K562 (cell line): ENCODE data around the gene SYNGR1. TPM values are rescaled to one million over a fixed set of nuclear protein-coding genes. Genes with fewer than 3 reads are reported as not detected.

ENCODE experiments used
- ATAC-seq: fragments of 200-7000 bp; cut with Tn5 transposase; 3 replicates; pipeline ENCODE4 v1.9.1; 2020; ENCODE audit warnings: moderate library complexity
- BruUV-seq: library from RNA; stranded (reverse); fragments of 400-500 nt; replicated peaks from 2 replicates; lab custom pipeline; 2021; lab: Mats Ljungman, UMichigan
- CTCF ChIA-PET: fragments of 300-600 bp; formaldehyde crosslinking; extraction: SDS; loops from one replicate; lab custom pipeline; 2021; ENCODE audit warnings: low intra/inter-chr PET ratio; lab: Yijun Ruan, JAX
- POLR2A ChIA-PET: fragments of 300-600, 350-650 bp; sonication (Branson Sonifier 250); formaldehyde crosslinking; extraction: SDS; loops from one replicate; lab custom pipeline; 2021; ENCODE audit warnings: antibody characterized with exemption, inconsistent platforms; lab: Yijun Ruan, JAX
- DNase-seq, 4 experiments: peaks; one replicate each; pipeline versions ENCODE4 v3.0.0 to v3.0.0-alpha.2; 2011 to 2018; ENCODE audit warnings: low spot score in 3 of 4, mixed read lengths in 3 of 4; ENCODE audit errors: extremely low read depth in 1 of 4
- FAIRE-seq: peaks from 2 replicates; lab custom pipeline; 2011; peaks lifted over from hg19 to GRCh38; lab: Jason Lieb, UNC
- H2AFZ ChIP-seq: 2 replicates; pipeline ENCODE4 v1.6.0; 2011; ENCODE audit warnings: low read depth, low read length, control low read depth, inconsistent platforms
- H3K27ac ChIP-seq: fragments of 200-600 bp; 3 replicates; pipeline ENCODE4 v1.8.0; 2011; ENCODE audit warnings: low read depth, mild to moderate bottlenecking, control low read depth, inconsistent platforms, low read length, moderate library complexity, mixed read lengths; ENCODE audit errors: extremely low read depth
- H3K27me3 ChIP-seq, 2 experiments: fragments of 300-600 bp in 1 of 2; 2 replicates in 1 of 2; 3 replicates in 1 of 2; pipeline versions ENCODE4 v1.6.0 to v1.8.0; 2011; ENCODE audit warnings: inconsistent platforms in 2 of 2, low read length in 2 of 2, mild to moderate bottlenecking in 1 of 2, mixed read lengths in 1 of 2, moderate library complexity in 1 of 2; ENCODE audit not compliant: control insufficient read depth in 2 of 2, insufficient read depth in 2 of 2
- H3K36me3 ChIP-seq: fragments of 300-600 bp; 3 replicates; pipeline ENCODE4 v1.8.0; 2011; ENCODE audit warnings: mild to moderate bottlenecking, low read length, inconsistent platforms; ENCODE audit not compliant: control insufficient read depth, insufficient read depth
- H3K4me1 ChIP-seq, 2 experiments: fragments of 200-600 bp in 1 of 2; replicated peaks in 1 of 2; 2 replicates in 1 of 2; 3 replicates in 1 of 2; pipeline versions ENCODE4 v1.5.1 to v1.8.0; 2011; ENCODE audit warnings: inconsistent platforms in 2 of 2, low read length in 2 of 2, mild to moderate bottlenecking in 1 of 2, mixed read lengths in 1 of 2, moderate library complexity in 1 of 2; ENCODE audit not compliant: control insufficient read depth in 2 of 2, insufficient read depth in 2 of 2
- H3K4me2 ChIP-seq: 2 replicates; pipeline ENCODE4 v1.6.1; 2011; ENCODE audit warnings: low read length, control low read depth, inconsistent platforms, mixed read lengths; ENCODE audit not compliant: insufficient read depth
- H3K4me3 ChIP-seq: fragments of 200-600 bp; sonication (generic), shearing (Covaris generic); 2 replicates; pipeline ENCODE4 v1.5.1; 2016; ENCODE audit warnings: control low read depth, inconsistent platforms
- H3K79me2 ChIP-seq: fragments of 200-600 bp; 3 replicates; pipeline ENCODE4 v1.8.0; 2011; ENCODE audit warnings: low read length, inconsistent platforms; ENCODE audit not compliant: control insufficient read depth, insufficient read depth
- H3K9ac ChIP-seq, 2 experiments: 2 replicates each; pipeline versions ENCODE4 v1.6.0 to v1.6.1; 2011; ENCODE audit warnings: low read depth in 2 of 2, low read length in 2 of 2, control low read depth in 1 of 2, inconsistent platforms in 1 of 2, mild to moderate bottlenecking in 1 of 2, mixed read lengths in 1 of 2; ENCODE audit not compliant: insufficient read depth in 1 of 2
- H3K9me1 ChIP-seq: one replicate; pipeline ENCODE4 v1.6.0; 2011; ENCODE audit warnings: inconsistent platforms, mild to moderate bottlenecking, low read length, moderate library complexity; ENCODE audit not compliant: control insufficient read depth, insufficient read depth
- H3K9me3 ChIP-seq: replicated peaks from 2 replicates; pipeline ENCODE4 v1.5.1; 2011; ENCODE audit warnings: low read depth, low read length, inconsistent platforms; ENCODE audit not compliant: control insufficient read depth, insufficient read depth
- H4K20me1 ChIP-seq: replicated peaks from 2 replicates; pipeline ENCODE4 v1.6.1; 2011; ENCODE audit warnings: low read length, inconsistent platforms, mixed read lengths; ENCODE audit not compliant: control insufficient read depth, insufficient read depth
- ATF7 ChIP-seq: fragments of 450-650 bp; IDR thresholded peaks from 2 replicates; pipeline ENCODE4 v1.7.1; 2014; ENCODE audit warnings: mild to moderate bottlenecking, moderate library complexity
- CEBPB ChIP-seq: fragments of 450-650 bp; IDR thresholded peaks from 2 replicates; pipeline ENCODE4 v1.6.1; 2016; ENCODE audit warnings: missing genetic modification characterization, missing compliant biosample characterization
- CEBPG ChIP-seq, 3 experiments: fragments of 200-800 bp in 1 of 3; sonication (Bioruptor generic) in 1 of 3; sonication (generic) in 1 of 3; formaldehyde crosslinking in 1 of 3; IDR thresholded peaks in 2 of 3; conservative IDR thresholded peaks in 1 of 3; 2 replicates each; pipeline versions ENCODE4 v1.6.1 to v1.8.0; 2016 to 2022; ENCODE audit warnings: missing compliant biosample characterization in 2 of 3, missing genetic modification characterization in 2 of 3, mild to moderate bottlenecking in 1 of 3, missing genetic modification reagents in 1 of 3
- DDX20 ChIP-seq: fragments of 450-650 bp; IDR thresholded peaks from 2 replicates; pipeline ENCODE4 v1.6.1; 2016; ENCODE audit warnings: missing genetic modification characterization, low read depth, mild to moderate bottlenecking, missing compliant biosample characterization, moderate library complexity
- RBM17 ChIP-seq: fragments of 200-400 bp; formaldehyde crosslinking; IDR thresholded peaks from 2 replicates; pipeline ENCODE4 v1.6.1; 2017; ENCODE audit warnings: low read depth, mild to moderate bottlenecking, low read length, borderline replicate concordance
- STAT5B ChIP-seq: fragments of 250-450 bp; sonication (Bioruptor Pico); IDR thresholded peaks from 2 replicates; pipeline ENCODE4 v1.8.0; 2021; ENCODE audit warnings: mild to moderate bottlenecking, inconsistent platforms
- ZNF263 ChIP-seq: sonication (generic); formaldehyde crosslinking; IDR thresholded peaks from 2 replicates; pipeline ENCODE4 v1.8.0; 2022; ENCODE audit warnings: mild to moderate bottlenecking, missing genetic modification reagents, borderline replicate concordance
- ZNF274 ChIP-seq: IDR thresholded peaks from 2 replicates; pipeline ENCODE4 v1.6.1; 2011; ENCODE audit warnings: low read depth, mild to moderate bottlenecking, low read length, moderate library complexity, borderline replicate concordance
- WGBS: fragments of 100-300 bp; shearing (Covaris generic); methylation state at CpG from one replicate; pipeline ENCODE4 v1.1.6; 2016; ENCODE audit warnings: low coverage, mixed read lengths; ENCODE audit not compliant: insufficient coverage; ENCODE audit errors: missing lambda C conversion rate; 5-methylcytosine and 5-hydroxymethylcytosine counted together
- in situ Hi-C: fragments of 300-500 bp; cut with MboI; formaldehyde crosslinking; loops from 4 replicates; pipeline ENCODE4 v1.15.0; 2018; ENCODE audit warnings: inconsistent platforms, mixed read lengths
- intact Hi-C: fragments of 100-400 bp; cut with micrococcal nuclease; formaldehyde crosslinking; loops from 2 replicates; pipeline ENCODE4 v1.14.2; 2022
- polyA plus RNA-seq, 8 experiments: library from polyadenylated mRNA; depleted of rRNA in 4 of 8; stranded (reverse) in 5 of 8; unstranded in 3 of 8; fragments of >200 nt; fragmentation: Nextera tagmentation in 2 of 8; fragmentation: Illumina TruSeq in 1 of 8; extraction: Ambion mirVana in 2 of 8; extraction: Trizol in 1 of 8; gene quantifications; 2 replicates each; pipeline versions ENCODE4 v1.2.1 to v1.2.3, GENCODE V29; 2011 to 2014; ENCODE audit warnings: inconsistent platforms in 1 of 8, missing spikeins in 1 of 8
- total RNA-seq, 7 experiments: library from RNA; depleted of rRNA in 6 of 7; stranded (reverse); fragments of >200 nt in 6 of 7; fragmentation: Illumina TruSeq in 2 of 7; extraction: Trizol in 2 of 7; gene quantifications; 2 replicates each; pipeline versions ENCODE4 v1.2.1 to v1.2.3, GENCODE V29; 2011 to 2021; ENCODE audit warnings: low replicate concordance in 1 of 7
- TF ChIP-seq, protein P1 (sequence below): fragments of 250-450 bp; sonication (Bioruptor Pico); IDR thresholded peaks from 2 replicates; pipeline ENCODE4 v1.5.1; 2021; ENCODE audit warnings: mild to moderate bottlenecking
- TF ChIP-seq, protein P2 (sequence below): fragments of 250-450 bp; sonication (Bioruptor Pico); IDR thresholded peaks from 2 replicates; pipeline ENCODE4 v1.5.0; 2020; ENCODE audit warnings: mild to moderate bottlenecking
- TF ChIP-seq, protein P3 (sequence below), 2 experiments: fragments of 450-650 bp in 1 of 2; sonication (generic) in 1 of 2; formaldehyde crosslinking in 1 of 2; IDR thresholded peaks in 1 of 2; conservative IDR thresholded peaks in 1 of 2; 2 replicates each; pipeline versions ENCODE4 v1.6.1 to v1.8.1; 2016 to 2023; ENCODE audit warnings: mild to moderate bottlenecking in 2 of 2, moderate library complexity in 2 of 2, inconsistent platforms in 1 of 2, missing genetic modification reagents in 1 of 2

The SYNGR1 gene
- total and polyA plus RNA-seq, 9 of the 15 experiments (the other 6 are each of a cell fraction or from before 2014, with no cell fraction given): 1.8 to 15.9 (median 5.5) TPM

DNA sequence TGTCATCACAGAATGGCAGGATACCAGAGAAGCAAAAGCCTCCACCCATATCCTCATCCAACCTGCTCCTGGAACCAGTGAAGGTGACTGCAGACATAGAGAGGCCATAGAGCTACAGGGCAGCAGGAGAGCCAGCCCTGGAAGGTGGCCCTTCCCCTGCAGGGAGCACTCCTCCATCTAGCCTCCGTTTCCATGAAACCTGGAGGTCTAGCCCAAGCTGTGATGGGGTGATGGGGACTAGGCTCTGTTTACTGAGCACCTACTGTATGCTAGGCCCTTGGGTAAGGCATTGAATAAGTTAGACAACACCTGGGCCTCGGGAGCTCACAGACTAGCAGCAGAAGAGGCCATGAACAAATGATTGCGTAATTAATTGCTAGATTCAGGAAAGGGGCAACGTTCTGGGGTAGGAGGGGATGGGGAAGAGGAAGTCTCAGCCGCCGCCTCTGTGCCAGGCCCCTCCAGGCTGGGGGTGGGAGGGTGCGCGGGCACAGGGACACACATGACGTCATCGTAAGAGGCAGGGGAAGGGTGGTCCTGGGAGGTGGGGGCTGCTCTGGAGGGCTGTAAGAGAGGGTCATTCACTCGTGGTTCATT, 784 bp upstream of the SYNGR1 start:
- FAIRE-seq (no peak), DNase-seq (no peak), ATAC-seq (no peak)
- H3K27ac ChIP-seq: no peak overlapping the region
- H3K9ac ChIP-seq: peak overlapping the region; percentile 61 to 91
- ChIA-PET CTCF (interaction anchor here (0.5 kb wide), 1 partner anchor 17 kb away, joined by 3 read pairs; no protein-coding TSS in a partner anchor), POLR2A (interaction anchor here (0.6 to 2.0 kb wide), 4 partner anchors 10 to 123 kb away, joined by 3 to 10 read pairs (median 4); no protein-coding TSS in a partner anchor)
- peaks cover 6% of the 10 kb centered on the region; the same call in 1 of the 3 replicates for H3K79me2 ChIP-seq
- peak overlapping the region; percentile 75 for H3K4me2 ChIP-seq
- intact Hi-C loops: no loop called here
- TF ChIP-seq STAT5B (CRISPR knock-in tag) (no peak), ZNF263 (CRISPR knock-in tag) (peak; percentile 78; the same call in 1 of the 2 replicates), RBM17 (no peak), CEBPB (tag) (peak; percentile 94), ZNF274 (no peak), DDX20 (tag) (no peak), ATF7 (peak; percentile 35), CEBPG (CRISPR knock-in tag; IDR thresholded peaks at IDR 0.05) (peak; percentile 80), CEBPG (tag; conservative IDR thresholded peaks at IDR 0.05 in 1 of 2, IDR thresholded peaks at IDR 0.05 in 1 of 2) (peak; percentile 42 to 85; a peak in 3 of 4 replicates)
- TF ChIP-seq, protein P1, sequence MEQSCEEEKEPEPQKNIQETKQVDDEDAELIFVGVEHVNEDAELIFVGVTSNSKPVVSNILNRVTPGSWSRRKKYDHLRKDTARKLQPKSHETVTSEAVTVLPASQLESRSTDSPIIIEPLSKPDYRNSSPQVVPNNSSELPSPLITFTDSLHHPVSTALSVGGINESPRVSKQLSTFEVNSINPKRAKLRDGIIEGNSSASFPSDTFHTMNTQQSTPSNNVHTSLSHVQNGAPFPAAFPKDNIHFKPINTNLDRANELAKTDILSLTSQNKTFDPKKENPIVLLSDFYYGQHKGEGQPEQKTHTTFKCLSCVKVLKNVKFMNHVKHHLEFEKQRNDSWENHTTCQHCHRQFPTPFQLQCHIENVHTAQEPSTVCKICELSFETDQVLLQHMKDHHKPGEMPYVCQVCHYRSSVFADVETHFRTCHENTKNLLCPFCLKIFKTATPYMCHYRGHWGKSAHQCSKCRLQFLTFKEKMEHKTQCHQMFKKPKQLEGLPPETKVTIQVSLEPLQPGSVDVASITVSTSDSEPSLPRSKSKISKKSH: no peak
- TF ChIP-seq, protein P2, sequence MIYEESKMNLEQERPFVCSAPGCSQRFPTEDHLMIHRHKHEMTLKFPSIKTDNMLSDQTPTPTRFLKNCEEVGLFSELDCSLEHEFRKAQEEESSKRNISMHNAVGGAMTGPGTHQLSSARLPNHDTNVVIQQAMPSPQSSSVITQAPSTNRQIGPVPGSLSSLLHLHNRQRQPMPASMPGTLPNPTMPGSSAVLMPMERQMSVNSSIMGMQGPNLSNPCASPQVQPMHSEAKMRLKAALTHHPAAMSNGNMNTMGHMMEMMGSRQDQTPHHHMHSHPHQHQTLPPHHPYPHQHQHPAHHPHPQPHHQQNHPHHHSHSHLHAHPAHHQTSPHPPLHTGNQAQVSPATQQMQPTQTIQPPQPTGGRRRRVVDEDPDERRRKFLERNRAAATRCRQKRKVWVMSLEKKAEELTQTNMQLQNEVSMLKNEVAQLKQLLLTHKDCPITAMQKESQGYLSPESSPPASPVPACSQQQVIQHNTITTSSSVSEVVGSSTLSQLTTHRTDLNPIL (CRISPR knock-in tag): no peak
- TF ChIP-seq, protein P3, sequence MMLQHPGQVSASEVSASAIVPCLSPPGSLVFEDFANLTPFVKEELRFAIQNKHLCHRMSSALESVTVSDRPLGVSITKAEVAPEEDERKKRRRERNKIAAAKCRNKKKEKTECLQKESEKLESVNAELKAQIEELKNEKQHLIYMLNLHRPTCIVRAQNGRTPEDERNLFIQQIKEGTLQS (IDR thresholded peaks at IDR 0.05): peak; percentile 63; the same call in 1 of the 2 replicates
- TF ChIP-seq, protein P3 (CRISPR knock-in tag; conservative IDR thresholded peaks at IDR 0.05): no peak
- H3K4me1 ChIP-seq: peaks cover 11 to 34% of the 10 kb centered on the region in 2 experiments; a peak in 4 of 5 replicates
- in situ Hi-C loops: no loop called here
- no peaks in the 10 kb centered on the region for H3K36me3 ChIP-seq
- H3K27me3 ChIP-seq: no peaks in the 10 kb centered on the region
- BruUV-seq: no TSS peak
- no peaks in the 10 kb centered on the region for H3K9me3 ChIP-seq
- H3K9me1 ChIP-seq: no peaks in the 10 kb centered on the region
- 55% methylated on average over 4 of the region's 11 CpGs for WGBS
- peak overlapping the region; percentile 46 for H3K4me3 ChIP-seq
- H4K20me1 ChIP-seq: no peaks in the 10 kb centered on the region
- H2AFZ ChIP-seq: peak overlapping the region; percentile 93
